Stimulated activated naive CD4-positive, alpha-beta T cell treated with Interleukin-2 at 50 U/mL for 16 hours (primary cell): ENCODE data around the gene MYLK2.

Source experiments
- DNase-seq: peaks from one replicate; lab custom pipeline; 2025; lab: John Stamatoyannopoulos, UW

MYLK2 gene

GRCh38 chr20:31872406-31872805 is 53.2 kb downstream of the MYLK2 start:
- no peak for DNase-seq

- no peak for DNase-seq
Measured at GRCh38 chr20:31875671-31876070, 56.5 kb downstream of the MYLK2 start.

GRCh38 chr20:31877684-31878083 is 58.5 kb downstream of the MYLK2 start:
- DNase-seq, result no peak

GRCh38 chr20:31879143-31879987 is 60.2 kb downstream of the MYLK2 start:
- DNase-seq, result peak; percentile 81

- no peak for DNase-seq
Measured at GRCh38 chr20:31881945-31882344, 62.8 kb downstream of the MYLK2 start.

GRCh38 chr20:31883829-31884228 is 64.7 kb downstream of the MYLK2 start:
- no peak for DNase-seq
